GM21515 (cell line): ENCODE results near the gene PSMG3.
"Not testable (repeated sequence)": the region's sequence is repeated elsewhere in the genome, so short reads cannot be mapped to it uniquely, and the experiment has no call there.

Experiments
- ATAC-seq: cut with Tn5 transposase; IDR thresholded peaks from one replicate; pipeline ENCODE4 v1.9.1; 2021; ENCODE audit not compliant: unreplicated experiment

The PSMG3 gene

DNA sequence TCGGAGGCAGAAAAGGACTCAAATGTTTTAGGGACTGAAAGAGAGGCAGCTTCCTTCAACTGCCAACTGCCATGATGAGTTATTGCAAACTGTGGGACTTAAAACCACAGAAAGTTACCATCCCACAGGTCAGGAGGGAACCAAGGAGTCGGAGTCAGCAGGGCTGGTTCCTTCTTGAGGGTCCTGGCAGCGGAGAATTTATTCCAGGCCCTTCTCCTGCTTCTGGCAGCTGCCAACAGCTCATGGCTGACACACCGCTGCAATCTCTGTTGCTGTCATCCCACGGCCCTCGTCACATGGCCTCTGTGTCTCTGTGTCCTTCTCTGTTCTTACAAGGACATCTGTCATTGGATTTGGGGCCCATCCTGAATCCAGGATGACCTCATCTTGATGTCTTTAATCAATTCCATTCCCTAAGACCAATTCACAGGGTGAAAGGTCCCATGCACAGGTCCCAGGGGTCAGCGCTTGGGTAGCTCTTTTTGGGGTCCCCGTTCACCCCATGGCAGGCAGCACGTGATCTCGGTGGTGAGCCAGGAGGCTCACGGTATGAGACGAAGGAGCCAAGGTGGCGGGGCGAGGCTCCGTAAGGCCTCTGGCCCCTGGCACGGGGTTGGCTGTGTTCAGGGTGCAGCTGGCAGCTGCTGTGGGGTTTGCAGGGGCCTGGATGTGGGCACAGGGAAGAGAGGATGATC is 27.4 kb upstream of the PSMG3 start:
- ATAC-seq = no peak

DNA sequence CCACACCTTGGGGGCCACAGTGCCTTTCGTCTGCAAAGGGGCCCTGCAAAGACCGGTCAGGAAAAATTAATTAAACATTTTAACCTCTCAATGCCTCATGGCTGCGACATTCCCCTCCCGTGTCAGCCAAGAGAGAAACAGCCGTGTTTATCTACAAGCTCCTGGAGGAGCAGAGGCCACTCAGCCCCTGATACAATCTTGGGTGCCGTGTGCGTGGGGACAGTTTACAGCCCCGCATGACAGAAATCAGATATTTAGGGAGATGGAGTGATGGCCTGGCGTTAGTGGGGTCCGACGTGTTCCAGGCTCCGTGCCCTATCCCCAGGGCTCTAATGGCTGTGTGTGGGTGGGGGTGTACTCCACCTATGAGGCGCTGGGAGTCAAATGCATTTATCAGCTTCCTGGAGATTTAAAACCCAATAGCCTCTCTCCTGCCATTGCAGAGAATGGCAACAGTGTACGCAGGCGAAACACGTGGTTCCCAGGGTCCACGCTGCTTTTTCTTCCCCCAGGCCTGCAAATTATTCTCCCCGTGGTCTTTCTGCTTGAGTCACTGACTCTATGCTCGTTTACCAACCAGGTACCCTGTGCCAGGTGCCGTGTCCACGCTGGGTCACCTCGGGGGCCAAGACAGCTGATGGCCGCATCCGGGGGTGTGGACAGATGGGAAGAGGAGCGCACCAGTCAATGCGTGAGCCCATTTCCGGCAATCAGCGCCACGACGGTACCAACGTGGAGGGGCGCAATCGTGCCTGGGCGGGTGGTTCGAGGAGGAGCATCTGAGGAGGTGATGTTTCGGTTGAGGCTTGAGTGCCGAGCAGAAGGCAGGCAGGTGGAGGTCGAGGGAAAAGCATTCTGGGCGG is 26.6 kb upstream of the PSMG3 start:
- ATAC-seq = no peak

DNA sequence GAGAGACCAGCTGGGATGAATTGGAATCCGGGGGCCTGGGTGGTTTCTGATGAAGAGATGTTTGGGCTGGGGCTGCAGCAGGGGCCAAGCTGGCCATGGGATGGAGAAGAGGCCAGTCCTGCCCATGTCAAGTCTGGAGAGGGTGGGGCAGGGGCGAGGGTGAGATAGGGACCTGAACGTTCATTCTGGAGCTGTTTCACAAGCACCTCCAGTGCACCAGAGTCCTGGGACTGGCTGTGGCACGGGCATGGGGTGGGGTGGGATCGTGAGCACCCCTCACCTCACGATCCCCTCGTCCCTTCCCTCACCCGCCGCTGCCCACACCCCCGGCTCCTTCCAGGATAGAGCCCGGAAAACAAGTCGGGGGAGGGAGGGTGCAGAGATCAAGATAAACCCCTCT is 25.8 kb upstream of the PSMG3 start:
- no peak for ATAC-seq

DNA sequence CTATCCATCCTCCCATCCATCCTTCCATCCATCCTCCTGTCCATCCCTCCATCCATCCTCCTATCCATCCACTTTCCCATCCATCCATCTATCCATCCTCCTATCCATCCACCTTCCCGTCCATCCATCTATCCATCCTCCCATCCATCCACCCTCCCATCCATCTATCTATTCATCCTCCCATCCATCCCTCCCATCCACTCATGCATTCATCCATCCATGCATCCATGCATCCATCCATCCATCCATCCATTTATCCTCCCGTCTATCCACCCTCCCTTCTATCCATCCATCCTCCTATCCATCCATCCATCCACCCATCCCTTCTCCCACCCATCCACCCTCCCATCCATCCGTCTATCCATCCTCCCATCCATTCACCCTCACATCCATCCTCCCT is 25.2 kb upstream of the PSMG3 start:
- ATAC-seq = no peak

DNA sequence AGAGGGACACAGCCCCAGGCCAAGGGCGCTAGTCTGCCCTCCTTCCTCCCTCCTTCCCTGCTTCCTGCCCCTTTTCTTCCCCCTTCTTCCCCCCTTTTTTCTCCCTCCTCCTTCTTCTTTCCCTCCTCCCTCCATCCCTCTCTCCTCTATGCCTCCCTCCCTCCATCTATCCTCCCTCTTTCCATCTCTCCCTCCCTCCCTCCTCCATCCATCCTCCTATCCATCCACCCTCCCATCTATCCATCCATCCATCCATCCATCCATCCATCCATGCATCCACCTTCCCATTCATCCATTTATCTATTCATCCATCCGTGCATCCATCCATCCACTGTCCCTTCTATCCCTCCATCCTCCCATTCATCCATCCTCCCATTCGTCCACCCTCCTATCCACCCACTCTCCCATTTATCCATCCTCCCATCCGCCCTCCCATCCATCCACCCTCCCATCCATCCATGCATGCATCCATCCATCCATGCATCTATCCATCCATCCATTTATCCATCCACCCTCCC is 24.1 kb upstream of the PSMG3 start:
- no peak for ATAC-seq

GRCh38 chr7:1593091-1593866 is 23.4 kb upstream of the PSMG3 start:
- ATAC-seq = no peak

- no peak for ATAC-seq
Observed at GRCh38 chr7:1592299-1592871, 22.6 kb upstream of the PSMG3 start.

GRCh38 chr7:1591876-1592275 is 22.0 kb upstream of the PSMG3 start:
- ATAC-seq = no peak

GRCh38 chr7:1591396-1591795 is 21.6 kb upstream of the PSMG3 start:
- no peak for ATAC-seq

DNA sequence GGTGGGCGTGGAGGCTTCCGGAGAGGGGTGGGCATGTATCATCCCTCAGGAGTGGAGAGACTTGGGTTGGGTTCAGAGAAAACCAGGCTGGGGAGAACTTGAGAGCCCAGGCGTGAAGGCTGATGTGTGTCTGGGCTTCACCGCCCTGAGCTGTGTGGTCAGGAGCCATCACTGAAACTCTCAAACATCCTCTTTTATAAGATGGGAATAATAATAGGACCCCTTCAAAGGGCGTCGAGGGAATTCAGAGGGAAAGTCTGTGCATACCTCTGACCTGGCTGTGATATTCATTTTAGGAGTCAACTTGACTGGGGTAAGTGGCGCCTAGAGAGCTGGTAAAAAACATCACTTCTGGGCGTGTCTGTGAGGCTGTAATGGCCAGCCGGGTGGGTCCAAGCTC is 21.1 kb upstream of the PSMG3 start:
- ATAC-seq = no peak

GRCh38 chr7:1590476-1590875 is 20.6 kb upstream of the PSMG3 start:
- no peak for ATAC-seq

- no peak for ATAC-seq
Observed at GRCh38 chr7:1588978-1589377, 19.1 kb upstream of the PSMG3 start.

DNA sequence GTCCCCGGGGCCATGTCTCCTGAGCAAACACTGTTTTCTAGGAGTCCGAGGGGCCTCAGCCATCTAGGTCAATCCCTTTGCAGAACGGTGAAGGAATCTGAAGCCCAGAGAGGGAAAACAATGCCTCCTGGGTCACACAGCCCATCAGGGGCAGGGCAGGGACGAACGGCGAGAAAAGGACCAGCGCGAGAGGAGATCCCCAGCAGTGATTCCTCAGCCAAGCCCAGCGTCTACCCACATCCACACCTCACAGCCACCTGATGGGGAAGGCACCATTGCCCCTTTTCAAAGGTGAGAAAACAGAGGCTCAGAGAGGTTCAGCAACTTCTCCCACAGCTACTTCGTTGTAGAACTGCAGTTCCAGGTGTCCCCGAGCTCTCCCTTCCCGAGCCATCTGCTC is 17.9 kb upstream of the PSMG3 start:
- no peak for ATAC-seq

GRCh38 chr7:1586827-1587705 is 17.2 kb upstream of the PSMG3 start:
- ATAC-seq = no peak

- ATAC-seq = no peak
Observed at GRCh38 chr7:1586126-1586826, 16.4 kb upstream of the PSMG3 start.

DNA sequence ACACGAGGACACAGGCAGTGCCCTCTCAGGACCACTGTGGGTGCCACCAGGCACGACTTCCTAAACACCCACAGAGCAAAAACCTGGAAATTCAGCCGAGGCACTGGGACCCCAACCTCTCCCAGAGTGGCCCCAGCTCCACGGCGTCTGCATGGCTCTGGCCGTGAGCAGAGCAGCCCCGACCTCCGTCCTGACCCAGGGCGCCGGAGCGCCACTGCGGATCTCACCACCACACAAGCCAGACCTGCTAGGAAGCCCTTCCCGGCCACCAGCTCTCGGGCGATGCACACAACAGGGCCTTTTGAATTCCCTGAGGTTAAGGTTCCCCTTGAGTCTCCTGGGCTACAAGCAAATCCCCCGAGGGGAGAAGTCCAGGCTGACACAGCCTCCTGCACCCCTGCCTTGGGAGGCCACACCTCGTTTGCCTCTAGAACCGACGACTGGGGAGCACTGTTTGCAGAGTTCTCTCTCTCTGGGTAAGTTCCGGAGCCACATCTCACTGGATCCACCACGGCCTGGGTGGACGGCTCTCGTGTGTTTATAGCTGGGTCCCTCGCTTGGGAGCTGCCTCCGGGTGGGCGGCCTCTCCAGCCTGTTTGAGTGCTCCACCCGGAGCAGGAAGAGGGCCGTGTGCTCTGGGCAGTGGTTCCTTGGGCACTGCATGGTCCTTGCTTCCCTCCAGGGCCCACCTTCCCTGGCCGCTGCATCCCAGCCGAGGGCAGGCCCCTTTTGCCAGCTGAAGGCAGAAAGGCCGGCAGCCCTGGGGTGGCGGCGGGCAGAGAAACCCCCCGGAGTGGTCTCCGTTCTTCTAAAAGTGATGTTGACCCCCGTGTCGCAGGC is 15.5 kb upstream of the PSMG3 start:
- ATAC-seq = no peak

DNA sequence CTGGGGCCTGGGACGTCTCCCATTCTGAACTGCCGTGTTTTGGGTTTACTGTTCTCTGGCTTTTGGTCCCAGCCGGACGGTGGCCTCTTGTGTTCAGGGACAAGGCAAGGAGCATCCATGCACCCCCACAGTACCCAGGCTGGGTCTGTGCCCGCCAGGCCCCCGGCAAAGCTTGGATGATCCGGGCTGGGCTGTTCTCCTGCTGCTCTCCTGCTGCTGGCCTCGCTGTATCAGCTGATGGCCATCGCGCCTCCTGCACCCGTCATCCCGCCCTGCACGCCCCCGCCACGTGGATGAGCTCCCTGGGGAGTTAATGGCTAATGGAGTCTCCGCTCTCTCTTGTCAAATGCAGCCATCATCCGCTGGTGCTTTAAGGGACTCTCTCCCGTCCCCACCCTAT is 14.9 kb upstream of the PSMG3 start:
- no peak for ATAC-seq

GRCh38 chr7:1583241-1583930 is 13.6 kb upstream of the PSMG3 start:
- not testable (repeated sequence) for ATAC-seq
